Activated naive CD8-positive, alpha-beta T cell treated with anti-CD3 and anti-CD28 coated beads, Interleukin-2, amount 10 ng/mL, durations not matched to agents 7 days and 5 days (primary cell): Measurements from ENCODE around the gene SH2D3C. TPM values are rescaled to one million over a fixed set of nuclear protein-coding genes. Genes with fewer than 3 reads are reported as not detected.
A peak's percentile ranks its signal among the peaks of the same experiment; 100 is the strongest.
"Not testable (repeated sequence)": the region's sequence is repeated elsewhere in the genome, so short reads cannot be mapped to it uniquely, and the experiment has no call there.

Experiments
- ATAC-seq: fragments of 150-1000 bp; cut with Tn5 transposase; one replicate; pipeline ENCODE4 v1.10.0; 2021; ENCODE audit warnings: low read depth, moderate library complexity
- POLR2A ChIA-PET: fragments of 350-600 bp; sonication (Branson Sonifier 250); formaldehyde crosslinking; loops from one replicate; lab custom pipeline; 2021; ENCODE audit warnings: antibody characterized with exemption; lab: Charles Lee
- DNase-seq: peaks from one replicate; pipeline ENCODE4 v3.0.0; 2021
- H3K27ac Mint-ChIP-seq: one replicate; pipeline ENCODE4 v1.8.0; 2022; ENCODE audit warnings: mild to moderate bottlenecking, mixed read lengths
- H3K27me3 Mint-ChIP-seq: one replicate; pipeline ENCODE4 v1.8.0; 2022; ENCODE audit warnings: mild to moderate bottlenecking, moderate library complexity, mixed read lengths
- H3K36me3 Mint-ChIP-seq: one replicate; pipeline ENCODE4 v1.8.0; 2021; ENCODE audit warnings: mild to moderate bottlenecking, mixed read lengths
- H3K4me1 Mint-ChIP-seq: one replicate; pipeline ENCODE4 v1.8.0; 2021; ENCODE audit warnings: mixed read lengths
- H3K4me3 Mint-ChIP-seq: one replicate; pipeline ENCODE4 v1.8.0; 2022; ENCODE audit warnings: mild to moderate bottlenecking, moderate library complexity, mixed read lengths
- H3K9me3 Mint-ChIP-seq: one replicate; pipeline ENCODE4 v1.8.0; 2021; ENCODE audit warnings: mixed read lengths
- total RNA-seq, 2 experiments: library from RNA; stranded (reverse); gene quantifications; one replicate each; pipeline ENCODE4 v1.2.3, GENCODE V29; 2021

The SH2D3C gene
- total RNA-seq, 2 experiments from 2014 or later: 64.6 to 67.1 TPM

DNA sequence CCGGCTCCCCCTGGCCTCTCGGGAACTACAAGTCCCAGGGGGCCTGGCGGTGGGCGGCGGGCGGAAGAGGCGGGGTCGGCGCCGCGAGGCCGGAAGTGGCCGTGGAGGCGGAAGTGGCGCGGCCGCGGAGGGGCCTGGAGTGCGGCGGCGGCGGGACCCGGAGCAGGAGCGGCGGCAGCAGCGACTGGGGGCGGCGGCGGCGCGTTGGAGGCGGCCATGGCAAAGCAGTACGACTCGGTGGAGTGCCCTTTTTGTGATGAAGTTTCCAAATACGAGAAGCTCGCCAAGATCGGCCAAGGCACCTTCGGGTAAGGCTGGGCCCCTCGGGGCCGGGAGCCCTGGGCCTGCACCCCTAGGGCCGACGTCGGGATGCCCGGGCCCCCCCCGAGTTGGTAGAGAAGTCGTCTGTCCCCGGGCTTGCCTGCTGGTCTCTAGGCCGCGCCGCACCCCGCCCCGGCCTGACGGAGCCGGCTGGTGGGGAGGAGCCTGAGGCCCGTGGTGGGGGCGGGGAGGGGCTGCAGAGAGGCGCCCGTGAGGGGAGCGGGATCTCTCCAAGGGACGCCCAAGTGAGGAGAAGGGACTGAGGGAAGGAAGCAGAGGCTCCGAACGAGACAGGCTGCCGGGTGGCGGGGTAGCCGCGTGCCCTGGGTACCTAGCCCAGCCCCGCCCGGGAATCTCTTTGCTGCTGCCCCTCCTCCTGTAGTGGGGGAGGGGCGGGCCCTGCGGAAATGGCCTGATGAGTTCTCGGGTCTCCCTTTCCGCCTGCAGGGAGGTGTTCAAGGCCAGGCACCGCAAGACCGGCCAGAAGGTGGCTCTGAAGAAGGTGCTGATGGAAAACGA lies 7.7 kb upstream of the SH2D3C start, which contains the start of gene CDK9:
Gene CDK9, plus strand, starts transcription at position 102 of the 840 bp plus-strand sequence. Its CDS starts 115 bp downstream, at position 217.
- H3K36me3 Mint-ChIP-seq: peaks cover 27% of the 10 kb centered on the region
- peak; percentile 98 for DNase-seq
- no peaks in the 10 kb centered on the region for H3K27me3 Mint-ChIP-seq
- peak; percentile 45 for ATAC-seq
- peaks cover 56% of the 10 kb centered on the region for H3K4me1 Mint-ChIP-seq
- H3K4me3 Mint-ChIP-seq: peak within 1 kb of the TSS; percentile 90
- POLR2A ChIA-PET: interaction anchor here (0.6 to 4.1 kb wide), 21 partner anchors 8 to 335 kb away, joined by 3 to 57 read pairs (median 10); partner anchors contain the start of genes FPGS, LRSAM1, RPL12 and TOR2A
- no peaks in the 10 kb centered on the region for H3K9me3 Mint-ChIP-seq
- peak within 1 kb of the TSS; percentile 88 for H3K27ac Mint-ChIP-seq

DNA sequence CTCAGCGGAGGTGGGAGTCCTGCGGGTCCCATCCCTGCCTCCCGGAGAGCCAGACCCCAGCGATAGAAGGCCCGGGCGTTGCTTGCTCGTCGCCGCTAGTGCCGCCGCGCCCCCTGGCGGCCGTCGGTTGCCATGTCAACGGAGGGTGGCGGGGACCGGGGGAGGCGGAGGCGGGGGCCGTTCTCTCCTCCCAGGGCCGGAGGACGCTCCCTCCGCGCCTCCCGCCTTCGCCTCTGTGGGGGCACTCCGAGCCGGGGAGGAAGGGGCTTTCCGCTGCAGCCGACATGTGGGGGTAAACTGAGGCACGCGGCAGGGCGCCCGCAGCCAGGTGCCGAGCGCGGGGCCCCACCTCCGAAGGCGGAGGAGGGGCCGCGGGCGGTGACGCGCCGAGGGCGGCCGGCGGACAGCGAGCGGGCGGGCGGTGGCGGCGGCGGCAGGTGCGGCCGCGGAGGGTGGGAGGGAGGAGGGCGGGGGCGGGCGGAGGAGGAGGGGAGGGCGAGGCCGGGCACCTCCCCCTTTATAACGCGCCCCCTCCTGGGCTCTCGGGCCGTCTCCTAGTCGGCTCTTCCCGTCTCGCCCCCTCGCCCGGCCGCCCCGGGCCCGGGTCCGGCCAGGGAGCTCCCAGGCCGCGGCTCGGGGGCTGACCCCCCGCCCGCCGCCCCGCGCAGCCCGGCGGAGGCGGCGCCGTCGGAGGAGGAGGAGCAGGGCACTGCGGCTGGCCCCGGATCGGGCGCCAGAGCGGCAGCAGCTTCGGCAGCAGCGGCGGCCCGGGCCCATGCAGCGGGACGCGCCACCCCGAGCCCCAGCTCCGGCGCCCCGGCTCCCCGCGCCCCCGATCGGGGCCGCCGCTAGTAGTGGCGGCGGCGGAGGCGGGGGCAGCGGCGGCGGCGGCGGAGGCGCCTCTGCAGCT lies 6.8 kb upstream of the SH2D3C start:
- DNase-seq: peak; percentile 95
- Mint-ChIP-seq H3K4me1 (peaks cover 56% of the 10 kb centered on the region), H3K36me3 (peaks cover 24% of the 10 kb centered on the region), H3K9me3 (no peaks in the 10 kb centered on the region), H3K27ac (peak overlapping the region; percentile 88), H3K4me3 (peak overlapping the region; percentile 90), H3K27me3 (no peaks in the 10 kb centered on the region)
- ATAC-seq: peak; percentile 32
- POLR2A ChIA-PET: interaction anchor here (0.6 to 4.1 kb wide), 27 partner anchors 9 to 334 kb away, joined by 3 to 57 read pairs (median 6); partner anchors contain the start of genes FPGS, LRSAM1, RPL12 and ST6GALNAC4

DNA sequence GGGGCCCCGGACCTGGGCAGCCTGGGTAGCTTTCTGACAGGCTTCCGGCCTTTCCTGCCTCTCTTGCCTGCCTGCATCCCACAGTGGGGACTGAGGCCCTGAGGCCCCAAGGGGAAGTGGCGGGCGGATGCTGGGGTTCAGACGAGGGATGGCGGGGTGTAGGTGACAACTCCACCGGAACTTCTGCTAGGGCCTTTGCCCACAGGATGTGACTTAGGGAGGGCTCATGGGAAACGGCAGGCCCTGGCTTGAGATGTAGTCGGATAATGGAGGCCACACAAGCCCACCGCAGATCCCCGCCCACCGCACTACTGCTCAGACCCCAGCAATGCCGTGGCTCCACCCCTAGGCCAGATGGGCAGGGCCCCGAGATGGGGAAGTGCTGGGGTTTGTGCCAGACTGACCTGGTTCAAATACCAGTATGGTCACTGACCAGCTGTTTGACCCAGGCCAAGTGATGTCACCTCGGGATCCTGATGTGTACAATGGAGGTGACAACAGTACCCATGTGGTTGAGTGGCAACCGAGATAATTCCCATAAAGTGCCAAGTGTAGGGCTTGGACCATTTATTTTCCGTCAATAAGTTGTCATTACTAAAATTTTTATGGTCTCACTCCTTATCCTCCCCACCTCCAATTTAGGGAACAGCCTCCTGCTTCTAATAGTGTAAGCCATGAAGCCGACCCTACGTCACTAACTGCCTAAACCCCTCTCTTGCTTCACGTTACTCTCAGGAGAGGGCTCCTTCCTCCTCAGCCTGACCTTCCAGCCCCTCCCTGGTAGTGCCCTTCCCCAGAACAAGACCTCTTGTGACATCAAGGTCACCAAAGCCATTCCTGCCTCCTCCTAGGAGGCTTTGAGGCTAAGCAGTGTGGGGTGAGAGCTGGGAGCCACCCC lies 4.9 kb upstream of the SH2D3C start:
- no peaks in the 10 kb centered on the region for H3K27me3 Mint-ChIP-seq
- no peaks in the 10 kb centered on the region for H3K9me3 Mint-ChIP-seq
- peak overlapping the region; percentile 88 for H3K27ac Mint-ChIP-seq
- ATAC-seq (peak; percentile 43), DNase-seq (peak; percentile 83)
- POLR2A ChIA-PET: interaction anchor here (0.9 to 4.1 kb wide), 13 partner anchors 10 to 224 kb away, joined by 3 to 57 read pairs (median 4); partner anchors contain the start of gene TOR2A
- H3K4me1 Mint-ChIP-seq: peaks cover 58% of the 10 kb centered on the region
- H3K36me3 Mint-ChIP-seq: peaks cover 15% of the 10 kb centered on the region
- peak overlapping the region; percentile 87 for H3K4me3 Mint-ChIP-seq

DNA sequence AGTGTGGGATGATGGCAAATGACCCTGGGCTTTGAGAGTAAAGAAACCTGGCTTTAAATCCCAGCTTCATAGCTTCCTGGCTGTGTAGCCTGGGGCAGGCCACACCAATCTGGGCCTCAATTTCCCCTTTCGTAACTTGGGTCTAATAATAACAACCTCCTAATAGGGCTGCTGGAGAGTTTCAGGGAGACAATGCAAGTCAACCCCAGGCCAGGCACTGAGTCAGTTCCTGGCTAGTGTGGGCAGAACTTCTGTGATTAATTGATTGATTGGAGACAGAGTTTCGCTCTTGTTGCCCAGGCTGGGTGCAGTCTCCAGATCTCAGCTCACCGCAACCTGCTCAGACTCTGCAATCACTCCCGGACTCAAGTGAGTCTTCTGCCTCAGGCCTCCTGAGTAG lies 3.3 kb upstream of the SH2D3C start:
- H3K27ac Mint-ChIP-seq: peak overlapping the region; percentile 46
- POLR2A ChIA-PET: interaction anchor here (1.2 to 2.2 kb wide), 3 partner anchors 11 to 122 kb away, joined by 3 to 6 read pairs (median 4); no protein-coding TSS in a partner anchor
- H3K4me1 Mint-ChIP-seq: peaks cover 50% of the 10 kb centered on the region

DNA sequence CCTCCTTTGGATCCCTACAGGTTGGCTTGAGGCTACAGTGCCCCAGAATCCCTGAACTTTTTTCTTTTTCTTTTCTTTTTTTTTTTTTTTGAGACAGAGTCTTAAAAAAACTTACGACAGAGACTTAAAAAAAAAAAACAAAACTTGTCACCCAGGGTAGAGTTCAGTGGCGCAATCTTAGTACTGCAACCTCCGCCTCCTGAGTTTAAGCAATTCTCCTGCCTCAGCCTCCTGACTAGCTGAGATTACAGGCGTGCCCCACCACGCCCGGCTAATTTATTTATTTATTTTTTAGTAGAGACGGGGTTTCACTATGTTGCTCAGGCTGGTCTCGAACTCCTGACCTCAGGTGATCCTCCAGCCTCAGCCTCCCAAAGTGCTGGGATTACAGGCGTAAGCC lies 2.4 kb upstream of the SH2D3C start:
- POLR2A ChIA-PET: interaction anchor here (0.7 to 2.2 kb wide), 4 partner anchors 10 to 312 kb away, joined by 4 to 6 read pairs (median 4); partner anchors contain the start of gene TOR2A
- not testable (repeated sequence) for ATAC-seq, H3K27me3 Mint-ChIP-seq, DNase-seq, H3K4me3 Mint-ChIP-seq, H3K9me3 Mint-ChIP-seq
- peak overlapping the region; percentile 99 for H3K27ac Mint-ChIP-seq
- H3K4me1 Mint-ChIP-seq: peaks cover 52% of the 10 kb centered on the region
- H3K36me3 Mint-ChIP-seq: peaks cover 15% of the 10 kb centered on the region

More for the DNA sequence above, 3.3 kb upstream of the SH2D3C start:
- H3K36me3 Mint-ChIP-seq: peaks cover 13% of the 10 kb centered on the region
- no peaks in the 10 kb centered on the region for H3K9me3 Mint-ChIP-seq
- H3K4me3 Mint-ChIP-seq: peak overlapping the region; percentile 57
- no peaks in the 10 kb centered on the region for H3K27me3 Mint-ChIP-seq
- DNase-seq: no peak
- ATAC-seq: no peak

DNA sequence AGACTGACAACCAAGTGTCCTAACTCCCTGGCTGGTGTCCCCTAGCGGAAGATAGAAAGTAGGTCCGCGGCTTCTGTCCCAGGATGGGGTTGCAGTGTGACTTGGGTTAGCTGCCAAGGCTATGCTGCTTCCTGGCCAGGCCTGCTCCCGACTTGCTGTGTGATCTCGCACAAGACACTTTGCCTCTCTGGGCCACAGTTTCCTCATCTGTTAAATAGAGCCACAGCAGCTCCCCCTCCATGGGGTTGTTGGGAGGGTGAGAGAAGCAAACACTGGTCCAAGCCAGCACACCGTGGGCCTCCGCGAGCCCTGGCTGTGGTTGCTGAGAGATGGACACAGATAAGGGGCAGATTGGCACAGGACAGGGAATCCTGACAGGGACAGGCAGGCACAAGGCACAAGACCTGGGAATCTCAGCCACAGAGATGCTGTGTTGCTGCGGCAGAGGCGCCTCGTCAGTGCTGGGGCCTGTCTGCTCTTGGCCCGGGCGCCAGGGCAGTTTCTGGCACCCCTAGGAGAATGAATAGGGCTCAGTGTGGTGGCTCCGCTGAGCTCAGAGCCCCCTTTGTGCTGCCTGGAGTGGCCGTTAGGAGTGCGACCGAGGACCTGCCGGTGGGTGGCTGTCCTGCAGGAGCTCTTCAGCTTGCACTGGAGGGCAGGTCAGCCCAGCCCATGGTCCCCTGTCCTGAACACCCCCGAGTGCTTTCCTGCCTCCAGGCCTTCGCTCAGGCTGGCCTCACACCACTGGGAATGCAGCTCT lies 1.8 kb upstream of the SH2D3C start:
- Mint-ChIP-seq H3K4me3 (peak overlapping the region; percentile 100), H3K27ac (peak overlapping the region; percentile 99), H3K4me1 (peaks cover 52% of the 10 kb centered on the region), H3K27me3 (no peaks in the 10 kb centered on the region), H3K9me3 (no peaks in the 10 kb centered on the region), H3K36me3 (peaks cover 15% of the 10 kb centered on the region)
- no peak for ATAC-seq
- POLR2A ChIA-PET: interaction anchor here (0.5 to 2.5 kb wide), 9 partner anchors 9 to 1251 kb away, joined by 3 to 27 read pairs (median 4); partner anchors contain the start of gene TOR2A
- no peak for DNase-seq

DNA sequence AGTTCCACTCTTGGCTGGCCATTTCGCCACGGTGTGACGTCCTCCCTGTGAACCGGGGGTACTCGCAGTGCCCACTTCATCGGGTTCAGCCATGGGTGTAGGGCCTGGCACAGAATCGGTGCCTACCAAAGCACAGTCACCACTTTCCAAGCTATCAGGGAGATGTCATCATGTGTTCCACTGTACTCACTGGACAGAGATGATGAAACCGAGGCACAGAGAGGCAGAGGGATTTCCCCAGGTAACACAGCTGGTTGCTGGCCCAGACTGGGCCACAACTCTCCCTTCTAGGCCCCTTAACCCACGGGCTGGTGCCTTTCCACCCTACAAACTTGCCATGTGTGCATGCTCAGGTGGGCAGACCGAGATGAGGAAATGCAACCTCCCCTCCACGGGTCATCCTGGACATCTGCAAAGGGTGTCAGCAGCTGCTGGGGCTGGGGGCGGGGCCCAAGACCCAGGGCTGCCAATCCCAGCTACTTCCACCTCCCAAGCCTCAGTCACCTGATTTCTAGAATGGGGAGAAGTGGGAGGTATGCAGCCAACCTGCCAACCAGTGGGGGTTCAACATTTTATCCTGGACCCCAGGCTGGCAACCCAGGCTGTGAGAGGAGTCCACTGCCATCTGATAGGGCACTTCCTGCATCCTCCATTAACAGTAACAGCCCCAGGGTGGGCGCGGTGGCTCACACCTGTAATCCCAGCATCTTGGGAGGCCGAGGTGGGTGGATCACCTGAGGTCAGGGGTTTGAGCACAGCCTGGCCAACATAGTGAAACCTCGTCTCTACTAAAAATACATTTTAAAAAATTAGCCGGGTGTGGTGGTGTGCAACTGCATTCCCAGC lies 893 bp upstream of the SH2D3C start:
- Mint-ChIP-seq H3K4me3 (peak overlapping the region; percentile 100), H3K36me3 (peaks cover 17% of the 10 kb centered on the region)
- ATAC-seq: peak; percentile 46

DNA sequence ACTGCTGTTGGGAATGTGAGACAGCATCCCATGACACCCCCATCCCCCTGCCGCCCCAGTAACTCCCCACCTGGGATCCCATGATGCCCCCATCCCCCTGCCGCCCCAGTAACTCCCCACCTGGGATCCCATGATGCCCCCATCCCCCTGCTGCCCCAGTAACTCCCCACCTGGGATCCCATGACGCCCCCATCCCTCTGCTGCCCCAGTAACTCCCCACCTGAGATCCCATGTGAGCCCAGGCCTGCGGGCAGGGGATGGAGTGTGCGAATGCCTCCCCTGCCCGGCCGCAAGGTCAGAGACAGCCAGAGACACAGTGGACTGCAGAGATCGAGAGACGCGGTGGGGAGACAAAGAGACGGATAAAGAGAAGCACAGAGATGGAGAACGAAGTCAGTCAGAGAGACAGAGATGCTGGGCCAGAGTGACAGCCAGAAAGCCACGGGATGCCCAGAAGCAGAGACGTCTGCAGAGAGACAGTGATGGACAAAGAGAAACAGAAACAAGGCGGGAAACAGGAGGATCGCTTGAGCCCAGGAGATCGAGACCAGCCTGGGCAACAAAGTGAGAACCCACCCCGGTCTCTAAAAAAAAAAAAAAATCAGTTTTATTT lies 992 bp downstream of the SH2D3C start:
- POLR2A ChIA-PET: interaction anchor here (0.8 to 2.5 kb wide), 7 partner anchors 7 to 139 kb away, joined by 3 to 27 read pairs (median 6); partner anchors contain the start of genes FPGS and ST6GALNAC4
- Mint-ChIP-seq H3K9me3 (no peaks in the 10 kb centered on the region), H3K36me3 (peaks cover 23% of the 10 kb centered on the region), H3K4me1 (peaks cover 38% of the 10 kb centered on the region), H3K27me3 (no peaks in the 10 kb centered on the region), H3K4me3 (peak overlapping the region; percentile 100), H3K27ac (peak overlapping the region; percentile 99)
- ATAC-seq (no peak), DNase-seq (no peak)

More for the DNA sequence above, 893 bp upstream of the SH2D3C start:
- H3K27ac Mint-ChIP-seq: peak overlapping the region; percentile 99
- H3K4me1 Mint-ChIP-seq: peaks cover 49% of the 10 kb centered on the region
- peak; percentile 66 for DNase-seq
- POLR2A ChIA-PET: interaction anchor here (0.6 to 2.5 kb wide), 15 partner anchors 9 to 315 kb away, joined by 3 to 27 read pairs (median 5); partner anchors contain the start of genes FPGS, ST6GALNAC4 and TOR2A
- no peaks in the 10 kb centered on the region for H3K9me3 Mint-ChIP-seq
- H3K27me3 Mint-ChIP-seq: no peaks in the 10 kb centered on the region

DNA sequence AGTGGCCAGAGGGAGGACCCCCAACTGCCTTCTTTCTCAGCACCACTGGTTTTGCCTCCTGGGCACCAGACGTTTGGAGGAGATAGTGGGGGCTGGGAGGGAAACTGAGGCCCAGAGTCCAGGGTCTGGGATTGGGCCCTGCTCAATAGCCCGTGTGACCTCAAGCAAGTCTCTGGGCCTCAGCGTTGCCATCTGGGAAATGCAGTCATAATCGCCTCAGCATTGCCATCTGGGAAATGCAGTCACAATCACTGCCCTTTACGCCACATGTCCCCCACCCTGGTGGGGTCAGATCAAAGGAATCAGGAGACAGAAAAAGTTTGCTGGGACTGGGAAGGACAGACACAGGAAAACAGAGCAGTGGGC lies 1.6 kb downstream of the SH2D3C start:
- peak overlapping the region; percentile 99 for H3K27ac Mint-ChIP-seq
- peak overlapping the region; percentile 100 for H3K4me3 Mint-ChIP-seq
- H3K36me3 Mint-ChIP-seq: peaks cover 23% of the 10 kb centered on the region
- no peaks in the 10 kb centered on the region for H3K9me3 Mint-ChIP-seq
- DNase-seq (no peak), ATAC-seq (no peak)
- POLR2A ChIA-PET: interaction anchor here (0.7 to 2.1 kb wide), 7 partner anchors 8 to 86 kb away, joined by 3 to 20 read pairs (median 4); partner anchors contain the start of genes CDK9, FPGS, PTRH1 and TTC16
- H3K4me1 Mint-ChIP-seq: peaks cover 39% of the 10 kb centered on the region
- no peaks in the 10 kb centered on the region for H3K27me3 Mint-ChIP-seq
